OCI-LY7 (cell line): Measurements from ENCODE around the gene CDK14. TPM values are rescaled to one million over a fixed set of nuclear protein-coding genes. Genes with fewer than 3 reads are reported as not detected.

Experiments
- BruUV-seq: library from RNA; stranded (reverse); fragments of 400-500 nt; replicated peaks from 2 replicates; lab custom pipeline; 2021; lab: Mats Ljungman, UMichigan
- CTCF ChIA-PET: fragments of 300-600 bp; sonication (Branson Sonifier 250); formaldehyde crosslinking; loops from one replicate; lab custom pipeline; 2022; ENCODE audit warnings: antibody characterized with exemption; ENCODE audit not compliant: unreplicated experiment; lab: Charles Lee
- POLR2A ChIA-PET: fragments of 300-600 bp; sonication (Branson Sonifier 250); formaldehyde crosslinking; loops from one replicate; lab custom pipeline; 2022; ENCODE audit warnings: antibody characterized with exemption; lab: Charles Lee
- DNase-seq: peaks from one replicate; pipeline ENCODE4 v3.0.0-alpha.2; 2015; ENCODE audit warnings: low spot score
- H2AFZ ChIP-seq: fragments of 200-600 bp; sonication (generic), shearing (Covaris generic); 2 replicates; pipeline ENCODE4 v1.6.1; 2014; ENCODE audit warnings: mild to moderate bottlenecking, antibody characterized with exemption, low read length, moderate library complexity
- H3K27ac ChIP-seq: fragments of 200-600 bp; sonication (generic); 2 replicates; pipeline ENCODE4 v1.5.1; 2014; ENCODE audit warnings: mixed run types, low read depth, mild to moderate bottlenecking, moderate library complexity, low read length, inconsistent platforms; ENCODE audit not compliant: poor library complexity, severe bottlenecking
- H3K36me3 ChIP-seq: fragments of 200-600 bp; sonication (generic); 2 replicates; pipeline ENCODE4 v1.6.1; 2014; ENCODE audit warnings: mild to moderate bottlenecking, antibody characterized with exemption, low read length, moderate library complexity, mixed read lengths; ENCODE audit not compliant: insufficient read depth
- H3K4me1 ChIP-seq: fragments of 200-600 bp; sonication (generic); 2 replicates; pipeline ENCODE4 v1.5.1; 2014; ENCODE audit warnings: mild to moderate bottlenecking, low read length; ENCODE audit not compliant: insufficient read depth, poor library complexity, severe bottlenecking
- H3K4me2 ChIP-seq: fragments of 200-600 bp; sonication (generic); 2 replicates; pipeline ENCODE4 v1.6.1; 2014; ENCODE audit warnings: mild to moderate bottlenecking, low read length
- H3K4me3 ChIP-seq: fragments of 200-600 bp; sonication (generic); 2 replicates; pipeline ENCODE4 v1.5.1; 2014; ENCODE audit warnings: mild to moderate bottlenecking, low read depth, low read length; ENCODE audit not compliant: poor library complexity, severe bottlenecking
- H3K79me2 ChIP-seq: fragments of 200-600 bp; sonication (generic); 2 replicates; pipeline ENCODE4 v1.6.1; 2016; ENCODE audit warnings: low read depth, mild to moderate bottlenecking, low read length, moderate library complexity, mixed read lengths; ENCODE audit not compliant: insufficient read depth
- H3K9me2 ChIP-seq: fragments of 200-600 bp; sonication (generic); 2 replicates; pipeline ENCODE4 v1.6.1; 2016; ENCODE audit warnings: mild to moderate bottlenecking, low read length, mixed read lengths; ENCODE audit not compliant: insufficient read depth
- H3K9me3 ChIP-seq: fragments of 200-600 bp; sonication (generic); 2 replicates; pipeline ENCODE4 v1.6.1; 2014; ENCODE audit warnings: mild to moderate bottlenecking, mixed run types, low read length, mixed read lengths
- H4K20me1 ChIP-seq: fragments of 200-600 bp; sonication (generic); 2 replicates; pipeline ENCODE4 v1.6.1; 2014; ENCODE audit warnings: mild to moderate bottlenecking, antibody characterized with exemption, low read length, moderate library complexity, mixed read lengths; ENCODE audit not compliant: insufficient read depth
- EZH2phosphoT487 ChIP-seq: fragments of 200-600 bp; sonication (generic); IDR thresholded peaks from 2 replicates; pipeline ENCODE4 v1.6.1; 2018; ENCODE audit warnings: low read depth, borderline replicate concordance, mild to moderate bottlenecking, mixed run types, antibody characterized with exemption, low read length, moderate library complexity, mixed read lengths
- intact Hi-C: fragments of 100-400 bp; cut with micrococcal nuclease; formaldehyde crosslinking; loops from one replicate; pipeline ENCODE4 v1.10.0; 2022; ENCODE audit not compliant: unreplicated experiment
- total RNA-seq, 2 experiments: library from RNA; depleted of rRNA in 1 of 2; stranded (reverse); fragments of >200 nt in 1 of 2; shearing (Covaris generic) in 1 of 2; gene quantifications; 2 replicates each; pipeline ENCODE4 v1.2.3, GENCODE V29; 2014 to 2022
- TF ChIP-seq, protein P1 (sequence below): fragments of 200-600 bp; sonication (generic); conservative IDR thresholded peaks from 2 replicates; pipeline ENCODE4 v1.5.1; 2014; ENCODE audit warnings: mild to moderate bottlenecking, antibody characterized with exemption, low read length, moderate library complexity, mixed read lengths

CDK14 gene
- total RNA-seq, 2 experiments from 2014 or later, result 90.7 to 111 TPM

- BruUV-seq, result no TSS peak
- intact Hi-C loops, result no loop called here
- TF ChIP-seq, protein P1, sequence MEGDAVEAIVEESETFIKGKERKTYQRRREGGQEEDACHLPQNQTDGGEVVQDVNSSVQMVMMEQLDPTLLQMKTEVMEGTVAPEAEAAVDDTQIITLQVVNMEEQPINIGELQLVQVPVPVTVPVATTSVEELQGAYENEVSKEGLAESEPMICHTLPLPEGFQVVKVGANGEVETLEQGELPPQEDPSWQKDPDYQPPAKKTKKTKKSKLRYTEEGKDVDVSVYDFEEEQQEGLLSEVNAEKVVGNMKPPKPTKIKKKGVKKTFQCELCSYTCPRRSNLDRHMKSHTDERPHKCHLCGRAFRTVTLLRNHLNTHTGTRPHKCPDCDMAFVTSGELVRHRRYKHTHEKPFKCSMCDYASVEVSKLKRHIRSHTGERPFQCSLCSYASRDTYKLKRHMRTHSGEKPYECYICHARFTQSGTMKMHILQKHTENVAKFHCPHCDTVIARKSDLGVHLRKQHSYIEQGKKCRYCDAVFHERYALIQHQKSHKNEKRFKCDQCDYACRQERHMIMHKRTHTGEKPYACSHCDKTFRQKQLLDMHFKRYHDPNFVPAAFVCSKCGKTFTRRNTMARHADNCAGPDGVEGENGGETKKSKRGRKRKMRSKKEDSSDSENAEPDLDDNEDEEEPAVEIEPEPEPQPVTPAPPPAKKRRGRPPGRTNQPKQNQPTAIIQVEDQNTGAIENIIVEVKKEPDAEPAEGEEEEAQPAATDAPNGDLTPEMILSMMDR, result no peak
- no peak for TF ChIP-seq EZH2phosphoT487
- no peaks in the 10 kb centered on the region for H3K9me3 ChIP-seq
- DNase-seq, result peak; percentile 58
- peak overlapping the region; percentile 92 for H3K27ac ChIP-seq
- ChIA-PET POLR2A (interaction anchor here (0.6 to 10.3 kb wide), 14 partner anchors 7 to 1001 kb away, joined by 3 to 230 read pairs (median 3); no protein-coding TSS in a partner anchor), CTCF (interaction anchor here (1.9 to 2.2 kb wide), 2 partner anchors 10 to 214 kb away, joined by 4 to 9 read pairs; no protein-coding TSS in a partner anchor)
- H3K9me2 ChIP-seq, result no peaks in the 10 kb centered on the region
- peak overlapping the region; percentile 86 for H3K4me3 ChIP-seq
- H2AFZ ChIP-seq, result no peak overlapping the region; the same call in 1 of the 2 replicates
- H3K4me2 ChIP-seq, result peak overlapping the region; percentile 99
- H3K4me1 ChIP-seq, result peaks cover 73% of the 10 kb centered on the region
- H3K79me2 ChIP-seq, result peaks cover 100% of the 10 kb centered on the region
- H3K36me3 ChIP-seq, result peaks cover 9% of the 10 kb centered on the region; the same call in 1 of the 2 replicates
- no peaks in the 10 kb centered on the region for H4K20me1 ChIP-seq
Observed at GRCh38 chr7:90715067-90715466, 118.9 kb downstream of the CDK14 start.

- H2AFZ ChIP-seq, result no peak overlapping the region; the same call in 1 of the 2 replicates
- no peaks in the 10 kb centered on the region for H3K9me3 ChIP-seq
- peaks cover 97% of the 10 kb centered on the region for H3K4me1 ChIP-seq
- POLR2A ChIA-PET, result interaction anchor here (0.6 to 10.4 kb wide), 10 partner anchors 4 to 343 kb away, joined by 3 to 230 read pairs (median 6); no protein-coding TSS in a partner anchor
- H3K36me3 ChIP-seq, result peaks cover 16% of the 10 kb centered on the region; the same call in 1 of the 2 replicates
- peak overlapping the region; percentile 92 for H3K27ac ChIP-seq
- no peaks in the 10 kb centered on the region for H3K9me2 ChIP-seq
- intact Hi-C loops, result no loop called here
- H3K4me3 ChIP-seq, result peak overlapping the region; percentile 86
- H3K4me2 ChIP-seq, result peak overlapping the region; percentile 99
- no peaks in the 10 kb centered on the region for H4K20me1 ChIP-seq
- CTCF ChIA-PET, result interaction anchor here (0.6 to 0.8 kb wide), 2 partner anchors 8 to 39 kb away, joined by 3 to 6 read pairs; no protein-coding TSS in a partner anchor
- peaks cover 100% of the 10 kb centered on the region for H3K79me2 ChIP-seq
- no peak for DNase-seq
- no peak for TF ChIP-seq EZH2phosphoT487
- TF ChIP-seq, protein P1, result no peak
- no TSS peak for BruUV-seq
Observed at GRCh38 chr7:90717296-90718060, 121.4 kb downstream of the CDK14 start.
